Smooth muscle cell (in vitro differentiated cells): ENCODE data around the gene IGLL1. TPM values are rescaled to one million over a fixed set of nuclear protein-coding genes. Genes with fewer than 3 reads are reported as not detected.

Source experiments
- polyA plus RNA-seq: library from polyadenylated mRNA; unstranded; fragments of >200 nt; fragmentation: Nextera tagmentation; extraction: Ambion mirVana; gene quantifications from 2 replicates; pipeline ENCODE4 v1.2.1, GENCODE V29; 2016
- small RNA-seq: library from RNA; depleted of rRNA; stranded (forward); fragments of <200 nt; gene quantifications from one replicate; pipeline ENCODE3, GENCODE V24; 2014
- total RNA-seq: library from RNA; depleted of rRNA; stranded (reverse); fragments of >200 nt; gene quantifications from 2 replicates; pipeline ENCODE4 v1.2.3, GENCODE V29; 2014

The IGLL1 gene
- total and polyA plus RNA-seq, 2 experiments from 2014 or later: not detected

Small RNAs within 50 kb of the gene (small RNA-seq; reads per million reads assigned to genes)
- 0.13 reads per million for gene AP000346.3

Other genes with a start within 250 kb of the IGLL1 start
- gene DRICH1, start 52.0 kb upstream of the IGLL1 start, total RNA-seq: not detected in 2 replicates
- gene DRICH1, start 52.0 kb upstream of the IGLL1 start, polyA plus RNA-seq: not detected in 2 replicates
- not detected in 2 replicates for gene RGL4, start 110.7 kb upstream of the IGLL1 start, total RNA-seq
- gene RGL4, start 110.7 kb upstream of the IGLL1 start, polyA plus RNA-seq: 0.23 and 0.43 TPM in 2 replicates
- 6.9 and 7.5 TPM in 2 replicates for gene ZNF70, start 170.8 kb upstream of the IGLL1 start, total RNA-seq
- 2.1 and 2.4 TPM in 2 replicates for gene ZNF70, start 170.8 kb upstream of the IGLL1 start, polyA plus RNA-seq
- not detected in 2 replicates for gene VPREB3, start 174.1 kb upstream of the IGLL1 start, total RNA-seq
- gene VPREB3, start 174.1 kb upstream of the IGLL1 start, polyA plus RNA-seq: 0.66 TPM in 1 of 2 replicates, not detected in the other
- gene C22orf15, start 182.7 kb upstream of the IGLL1 start, total RNA-seq: not detected in 2 replicates
- 0.57 and 1.5 TPM in 2 replicates for gene C22orf15, start 182.7 kb upstream of the IGLL1 start, polyA plus RNA-seq
- 4.9 and 6.0 TPM in 2 replicates for gene CHCHD10, start 187.7 kb upstream of the IGLL1 start, total RNA-seq
- 53.1 and 57.6 TPM in 2 replicates for gene CHCHD10, start 187.7 kb upstream of the IGLL1 start, polyA plus RNA-seq
- gene MMP11, start 192.6 kb upstream of the IGLL1 start, total RNA-seq: 10.9 and 17.4 TPM in 2 replicates
- 25.1 and 30.6 TPM in 2 replicates for gene MMP11, start 192.6 kb upstream of the IGLL1 start, polyA plus RNA-seq
- 65.8 and 93.4 TPM in 2 replicates for gene SMARCB1, start 206.7 kb upstream of the IGLL1 start, total RNA-seq
- gene SMARCB1, start 206.7 kb upstream of the IGLL1 start, polyA plus RNA-seq: 93.8 and 124 TPM in 2 replicates